DND-41 (cell line): ENCODE data around the gene MZT2A.
A peak's percentile ranks its signal among the peaks of the same experiment; 100 is the strongest.
"Not testable (repeated sequence)": the region's sequence is repeated elsewhere in the genome, so short reads cannot be mapped to it uniquely, and the experiment has no call there.

Experiments used
- ATAC-seq: fragments of 200-7000 bp; cut with Tn5 transposase; 3 replicates; pipeline ENCODE4 v1.9.1; 2021; ENCODE audit warnings: low read depth; ENCODE audit not compliant: insufficient read depth
- DNase-seq: peaks from one replicate; pipeline ENCODE4 v3.0.0-alpha.2; 2020
- H2AFZ ChIP-seq: 2 replicates; pipeline ENCODE4 v1.6.0; 2012; ENCODE audit warnings: low read depth, low read length
- H3K27ac ChIP-seq: 2 replicates; pipeline ENCODE4 v1.5.1; 2012; ENCODE audit warnings: low read length, inconsistent platforms
- H3K27me3 ChIP-seq: fragments of 200-600 bp; sonication (generic); 2 replicates; pipeline ENCODE4 v1.6.0; 2012; ENCODE audit warnings: low read length, mild to moderate bottlenecking, inconsistent platforms; ENCODE audit not compliant: insufficient read depth, poor library complexity
- H3K36me3 ChIP-seq: 2 replicates; pipeline ENCODE4 v1.5.1; 2012; ENCODE audit warnings: low read length, inconsistent platforms; ENCODE audit not compliant: insufficient read depth
- H3K4me1 ChIP-seq: 2 replicates; pipeline ENCODE4 v1.5.1; 2012; ENCODE audit warnings: mild to moderate bottlenecking, low read length; ENCODE audit not compliant: insufficient read depth
- H3K4me2 ChIP-seq: 2 replicates; pipeline ENCODE4 v1.6.0; 2012; ENCODE audit warnings: mild to moderate bottlenecking, moderate library complexity, low read length, inconsistent platforms; ENCODE audit not compliant: insufficient read depth
- H3K4me3 ChIP-seq, 2 experiments: fragments of 200-600 bp in 1 of 2; shearing (Covaris generic) in 1 of 2; 2 replicates each; pipeline ENCODE4 v1.5.1; 2012 to 2016; ENCODE audit warnings: inconsistent platforms in 2 of 2, low read length in 2 of 2, mild to moderate bottlenecking in 2 of 2, low read depth in 1 of 2, moderate library complexity in 1 of 2
- H3K79me2 ChIP-seq: 2 replicates; pipeline ENCODE4 v1.6.0; 2012; ENCODE audit warnings: low read length, inconsistent platforms; ENCODE audit not compliant: insufficient read depth
- H3K9ac ChIP-seq: 2 replicates; pipeline ENCODE4 v1.6.0; 2012; ENCODE audit warnings: low read depth, mild to moderate bottlenecking, inconsistent platforms, low read length, moderate library complexity
- H3K9me3 ChIP-seq: 2 replicates; pipeline ENCODE4 v1.5.1; 2012; ENCODE audit warnings: low read length, moderate library complexity, mild to moderate bottlenecking, inconsistent platforms; ENCODE audit not compliant: insufficient read depth, severe bottlenecking
- H4K20me1 ChIP-seq: 2 replicates; pipeline ENCODE4 v1.6.0; 2012; ENCODE audit warnings: low read length; ENCODE audit not compliant: insufficient read depth

The MZT2A gene

GRCh38 chr2:131533609-131534316 is 41.6 kb upstream of the MZT2A start:
- not testable (repeated sequence) for H3K27ac ChIP-seq, H3K9me3 ChIP-seq, H3K4me3 ChIP-seq, H2AFZ ChIP-seq, H3K9ac ChIP-seq, ATAC-seq, H4K20me1 ChIP-seq, DNase-seq, H3K4me1 ChIP-seq, H3K27me3 ChIP-seq, H3K36me3 ChIP-seq, H3K79me2 ChIP-seq, H3K4me2 ChIP-seq

- not testable (repeated sequence) for H3K4me2 ChIP-seq, H3K9ac ChIP-seq
These were observed 40.8 kb upstream of the MZT2A start for GRCh38 chr2:131532723-131533608.

GRCh38 chr2:131531547-131532185 is 39.5 kb upstream of the MZT2A start:
- not testable (repeated sequence) for H4K20me1 ChIP-seq, H3K9me3 ChIP-seq, H3K79me2 ChIP-seq, H3K36me3 ChIP-seq, H3K4me2 ChIP-seq, ATAC-seq, H3K4me3 ChIP-seq, DNase-seq, H3K9ac ChIP-seq, H2AFZ ChIP-seq, H3K27me3 ChIP-seq, H3K27ac ChIP-seq
- H3K4me1 ChIP-seq = peaks cover 15% of the 10 kb centered on the region

More at GRCh38 chr2:131532723-131533608, 40.8 kb upstream of the MZT2A start:
- not testable (repeated sequence) for H3K27ac ChIP-seq, H3K4me1 ChIP-seq, H3K36me3 ChIP-seq, H3K79me2 ChIP-seq, H2AFZ ChIP-seq, H3K27me3 ChIP-seq, H3K9me3 ChIP-seq, DNase-seq, ATAC-seq, H3K4me3 ChIP-seq, H4K20me1 ChIP-seq

GRCh38 chr2:131530626-131531344 is 38.6 kb upstream of the MZT2A start:
- H3K27me3 ChIP-seq, H3K9ac ChIP-seq, H3K4me3 ChIP-seq, H3K36me3 ChIP-seq, H4K20me1 ChIP-seq, ATAC-seq, H3K4me2 ChIP-seq, DNase-seq, H3K79me2 ChIP-seq, H2AFZ ChIP-seq, H3K27ac ChIP-seq, H3K9me3 ChIP-seq: not testable (repeated sequence)
- peaks cover 16% of the 10 kb centered on the region for H3K4me1 ChIP-seq

GRCh38 chr2:131529864-131530445 is 37.8 kb upstream of the MZT2A start:
- H3K4me3 ChIP-seq = not testable (repeated sequence)

GRCh38 chr2:131528981-131529863 is 37.0 kb upstream of the MZT2A start:
- DNase-seq = peak; percentile 58
- ATAC-seq = peak; percentile 62
- Histone ChIP-seq H3K4me2 (peak overlapping the region; percentile 58), H3K4me1 (peaks cover 16% of the 10 kb centered on the region), H3K9ac (peak overlapping the region; percentile 32; the same call in 1 of the 2 replicates), H3K4me3 (peak overlapping the region in 1 of 2 experiments; percentile 34; a peak in 2 of 4 replicates)
- H3K79me2 ChIP-seq, H3K36me3 ChIP-seq, H4K20me1 ChIP-seq, H3K9me3 ChIP-seq, H3K27me3 ChIP-seq, H3K27ac ChIP-seq, H2AFZ ChIP-seq: not testable (repeated sequence)

More at GRCh38 chr2:131529864-131530445, 37.8 kb upstream of the MZT2A start:
- peaks cover 16% of the 10 kb centered on the region for H3K4me1 ChIP-seq
- not testable (repeated sequence) for H3K9ac ChIP-seq, H3K4me2 ChIP-seq, H3K27me3 ChIP-seq, DNase-seq, H4K20me1 ChIP-seq, H3K9me3 ChIP-seq, H3K36me3 ChIP-seq, H3K27ac ChIP-seq, H3K79me2 ChIP-seq, H2AFZ ChIP-seq, ATAC-seq
